Stomach (tissue), 9 donors: ENCODE results near the gene KDM8. TPM values are rescaled to one million over a fixed set of nuclear protein-coding genes. Genes with fewer than 3 reads are reported as not detected.

Source experiments
- DNase-seq, 2 donors: peaks; one replicate each; pipeline versions ENCODE4 v3.0.0 to v3.0.0-alpha.2; 2013 to 2019
- H3K27ac ChIP-seq, 5 donors: fragments of 200-600 bp in 4 of 5; sonication (generic) in 4 of 5; one replicate each; pipeline ENCODE4 v1.5.1; 2013 to 2019; ENCODE audit warnings: mild to moderate bottlenecking in 1 of 5, moderate library complexity in 1 of 5
- H3K27me3 ChIP-seq, 3 donors: fragments of 200-600 bp; sonication (generic); one replicate each; pipeline ENCODE4 v1.5.1; 2017 to 2019; ENCODE audit warnings: mixed run types in 1 of 3
- H3K36me3 ChIP-seq, 4 donors: fragments of 200-600 bp; sonication (generic); 1 replicate in 3 of 4; 2 replicates in 1 of 4; pipeline ENCODE4 v1.5.1; 2016 to 2019
- H3K4me1 ChIP-seq, 4 donors: fragments of 200-600 bp; sonication (generic); one replicate each; pipeline ENCODE4 v1.5.1; 2016 to 2019
- H3K4me3 ChIP-seq, 4 donors: fragments of 200-600 bp; sonication (generic) in 3 of 4; one replicate each; pipeline ENCODE4 v1.5.1; 2016 to 2019; ENCODE audit warnings: mild to moderate bottlenecking in 1 of 4
- H3K9me3 ChIP-seq, 4 donors: fragments of 200-600 bp; sonication (generic); one replicate each; pipeline ENCODE4 v1.5.1; 2016 to 2019
- EP300 ChIP-seq: sonication (generic); formaldehyde crosslinking; IDR thresholded peaks from one replicate; pipeline ENCODE4 v1.6.1; 2017; ENCODE audit warnings: antibody characterized with exemption
- POLR2A ChIP-seq, 4 donors: fragments of 450-650 bp; IDR thresholded peaks; one replicate each; pipeline ENCODE4 v1.6.1; 2016; ENCODE audit warnings: antibody characterized with exemption in 4 of 4, control low read depth in 2 of 4, mild to moderate bottlenecking in 1 of 4, moderate library complexity in 1 of 4
- POLR2AphosphoS5 ChIP-seq, 3 donors: sonication (generic); formaldehyde crosslinking; IDR thresholded peaks; one replicate each; pipeline ENCODE4 v1.6.1; 2016; ENCODE audit warnings: antibody characterized with exemption in 3 of 3
- WGBS, 5 donors: extraction: QIAGEN DNeasy Blood & Tissue Kit in 3 of 5; methylation state at CpG; one replicate each; pipeline versions ENCODE4 v1.1.5 to v1.1.7; 2013 to 2018; 5-methylcytosine and 5-hydroxymethylcytosine counted together
- intact Hi-C: fragments of 100-400 bp; cut with DNase I; formaldehyde crosslinking; loops from one replicate; pipeline ENCODE4 v1.15.1; 2023; ENCODE audit warnings: low total_unique reads
- polyA plus RNA-seq, 3 donors: library from polyadenylated mRNA; stranded (reverse); fragments of 200-250 nt; gene quantifications; one replicate each; pipeline ENCODE4 v1.2.3, GENCODE V29; 2013
- total RNA-seq, 5 donors: library from RNA; depleted of rRNA; stranded (reverse); fragments of >200 nt; gene quantifications; one replicate each; pipeline versions ENCODE4 v1.1.0 to v1.2.3, GENCODE V29; 2014 to 2016
- TF ChIP-seq, protein P1 (sequence below), 7 experiments: fragments of 450-650 bp in 4 of 7; fragments of 200-600 bp in 3 of 7; sonication (generic) in 3 of 7; IDR thresholded peaks; one replicate each; pipeline ENCODE4 v1.5.1; 2016 to 2019; ENCODE audit warnings: antibody characterized with exemption in 7 of 7, control low read depth in 2 of 7, mild to moderate bottlenecking in 1 of 7
- donor health status: healthy with polysubstance abuse.
- donor health status: Bipolar disorder and iron deficiency.
- donor health status: healthy.

The KDM8 gene
- total and polyA plus RNA-seq, 8 donors, result 1.4 to 58.3 (median 2.9) TPM

DNA sequence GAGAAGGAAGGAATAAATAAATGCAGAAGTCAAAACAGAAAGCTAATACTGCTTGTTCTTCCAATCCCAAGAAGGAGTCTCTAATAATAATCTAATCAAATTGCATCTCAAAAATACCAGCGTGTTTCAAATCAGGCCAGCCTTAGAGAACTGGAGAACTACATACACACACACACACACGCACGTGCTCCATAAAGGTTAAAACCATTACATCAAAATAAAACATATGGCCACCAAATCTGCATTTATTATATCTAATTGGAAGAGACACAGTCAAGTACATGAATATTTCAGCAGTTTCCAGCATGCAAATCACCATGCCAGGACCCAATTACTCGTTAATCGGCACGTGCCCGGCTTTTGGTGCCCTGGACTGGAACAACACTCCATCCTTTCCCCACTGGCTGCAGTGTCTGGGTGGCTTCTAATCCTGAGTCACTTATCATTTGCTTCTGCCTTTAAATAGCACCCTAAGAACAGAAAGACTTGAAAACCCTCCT is 20.4 kb upstream of the KDM8 start:
- no peak overlapping the region for H3K27ac ChIP-seq
- H3K9me3 ChIP-seq, result no peaks in the 10 kb centered on the region
- no peak for DNase-seq
- no peaks in the 10 kb centered on the region for H3K36me3 ChIP-seq
- H3K4me3 ChIP-seq, result no peak overlapping the region
- peaks cover 0 to 12% (median 5%) of the 10 kb centered on the region in 4 donors for H3K4me1 ChIP-seq
- WGBS, 5 donors, result 78 to 87% (median 83%) methylated on average over 7 of the region's 7 CpGs
- H3K27me3 ChIP-seq, result no peaks in the 10 kb centered on the region
- TF ChIP-seq, protein P1, sequence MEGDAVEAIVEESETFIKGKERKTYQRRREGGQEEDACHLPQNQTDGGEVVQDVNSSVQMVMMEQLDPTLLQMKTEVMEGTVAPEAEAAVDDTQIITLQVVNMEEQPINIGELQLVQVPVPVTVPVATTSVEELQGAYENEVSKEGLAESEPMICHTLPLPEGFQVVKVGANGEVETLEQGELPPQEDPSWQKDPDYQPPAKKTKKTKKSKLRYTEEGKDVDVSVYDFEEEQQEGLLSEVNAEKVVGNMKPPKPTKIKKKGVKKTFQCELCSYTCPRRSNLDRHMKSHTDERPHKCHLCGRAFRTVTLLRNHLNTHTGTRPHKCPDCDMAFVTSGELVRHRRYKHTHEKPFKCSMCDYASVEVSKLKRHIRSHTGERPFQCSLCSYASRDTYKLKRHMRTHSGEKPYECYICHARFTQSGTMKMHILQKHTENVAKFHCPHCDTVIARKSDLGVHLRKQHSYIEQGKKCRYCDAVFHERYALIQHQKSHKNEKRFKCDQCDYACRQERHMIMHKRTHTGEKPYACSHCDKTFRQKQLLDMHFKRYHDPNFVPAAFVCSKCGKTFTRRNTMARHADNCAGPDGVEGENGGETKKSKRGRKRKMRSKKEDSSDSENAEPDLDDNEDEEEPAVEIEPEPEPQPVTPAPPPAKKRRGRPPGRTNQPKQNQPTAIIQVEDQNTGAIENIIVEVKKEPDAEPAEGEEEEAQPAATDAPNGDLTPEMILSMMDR (IDR thresholded peaks at IDR 0.05), result no peak
- intact Hi-C loops, result no loop called here

DNA sequence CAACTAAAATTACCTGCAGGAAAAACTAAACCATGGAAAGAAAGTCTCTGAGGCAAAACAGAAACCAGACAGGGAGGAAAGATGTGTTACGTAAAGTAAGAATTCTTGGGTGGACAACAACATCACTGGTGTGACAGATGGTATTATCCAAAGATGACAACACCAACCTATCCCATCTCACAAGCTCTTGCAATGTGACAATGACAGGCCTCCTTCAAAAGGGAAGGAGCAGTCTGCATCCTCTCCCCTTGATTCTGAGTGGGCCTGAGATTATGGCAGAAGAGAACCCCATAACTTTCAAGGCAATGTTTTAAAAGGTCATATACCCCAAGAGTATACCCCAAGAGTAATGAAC is 17.6 kb upstream of the KDM8 start:
- no peaks in the 10 kb centered on the region for H3K36me3 ChIP-seq
- H3K27me3 ChIP-seq, result peaks cover 0 to 15% (median 4%) of the 10 kb centered on the region in 3 donors
- no peaks in the 10 kb centered on the region for H3K4me1 ChIP-seq
- no peak for DNase-seq
- TF ChIP-seq POLR2AphosphoS5 (IDR thresholded peaks at IDR 0.05) (no peak), POLR2A (IDR thresholded peaks at IDR 0.05) (no peak), EP300 (no peak)
- TF ChIP-seq, protein P1 (IDR thresholded peaks at IDR 0.05), result no peak
- no peak overlapping the region for H3K4me3 ChIP-seq
- WGBS, 5 donors, result 91 to 100% (median 100%) methylated on average over 1 of the region's 1 CpG
- H3K9me3 ChIP-seq, result no peaks in the 10 kb centered on the region
- intact Hi-C loops, result no loop called here
- H3K27ac ChIP-seq, result no peak overlapping the region

DNA sequence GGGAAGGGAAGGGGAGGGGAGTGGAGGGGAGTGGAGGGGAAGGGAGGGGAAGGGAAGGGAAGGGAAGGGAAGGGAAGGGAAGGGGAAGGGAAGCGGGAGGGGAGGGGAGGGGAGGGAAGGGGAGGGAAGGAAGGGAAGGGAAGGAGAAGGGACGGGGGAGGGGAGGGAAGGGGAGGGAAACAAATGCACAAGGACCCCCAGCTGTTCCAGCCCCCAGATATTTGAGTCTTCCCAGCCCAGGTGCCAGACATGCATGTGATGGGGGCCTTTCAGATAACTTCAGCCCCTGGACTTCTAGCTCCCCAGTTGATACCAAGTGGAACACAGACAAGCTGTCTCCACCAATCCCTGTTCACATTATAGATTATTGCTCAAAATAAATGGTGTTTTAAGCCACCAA is 14.7 kb upstream of the KDM8 start:
- Histone ChIP-seq H3K9me3 (no peaks in the 10 kb centered on the region), H3K4me1 (no peaks in the 10 kb centered on the region), H3K36me3 (no peaks in the 10 kb centered on the region), H3K27me3 (peaks cover 0 to 15% (median 4%) of the 10 kb centered on the region in 3 donors), H3K27ac (no peak overlapping the region), H3K4me3 (no peak overlapping the region)
- intact Hi-C loops, result no loop called here
- WGBS, 5 donors, result 42 to 100% (median 78%) methylated on average over 1 to 2 of the region's 2 CpGs
- no peak for DNase-seq
- TF ChIP-seq POLR2A (IDR thresholded peaks at IDR 0.05) (no peak), EP300 (no peak), POLR2AphosphoS5 (IDR thresholded peaks at IDR 0.05) (no peak)
- TF ChIP-seq, protein P1 (IDR thresholded peaks at IDR 0.05), result no peak

DNA sequence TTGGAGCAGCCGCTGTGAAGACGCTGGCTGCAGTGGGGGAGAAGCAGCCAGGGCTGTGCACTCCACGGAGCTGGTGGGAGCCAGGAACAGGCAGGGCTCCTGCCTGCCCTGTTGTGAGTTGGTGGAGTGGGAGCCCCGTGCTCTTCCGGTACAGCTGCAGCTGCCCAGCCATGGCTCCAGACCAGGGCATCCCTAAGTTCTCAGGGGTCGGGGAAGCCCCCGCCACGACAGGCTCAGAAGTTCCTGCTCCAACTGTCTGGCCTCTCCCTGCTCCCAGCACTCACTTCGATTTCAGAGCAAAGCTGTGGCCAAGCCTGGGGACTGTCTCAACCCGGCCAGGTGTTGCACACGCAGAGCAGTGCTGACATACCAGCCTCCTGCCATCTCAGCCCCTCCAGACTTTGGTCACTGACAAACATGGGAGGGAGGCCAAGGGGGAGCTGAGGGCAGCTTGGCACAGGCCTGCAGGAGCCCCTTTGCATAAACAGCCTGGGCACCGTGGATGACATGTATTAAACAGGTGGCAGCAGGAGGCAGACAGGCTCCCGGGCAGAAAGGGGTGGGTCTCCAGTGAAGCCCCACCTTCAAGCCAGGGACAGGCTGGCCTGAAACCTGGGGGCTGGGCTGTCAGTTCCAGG is 13.9 kb upstream of the KDM8 start:
- no peaks in the 10 kb centered on the region for H3K9me3 ChIP-seq
- WGBS, 5 donors, result 35 to 60% (median 50%) methylated on average over 9 to 13 of the region's 13 CpGs

More for the DNA sequence above, 13.9 kb upstream of the KDM8 start:
- Histone ChIP-seq H3K36me3 (no peaks in the 10 kb centered on the region), H3K4me1 (no peaks in the 10 kb centered on the region), H3K27ac (no peak overlapping the region), H3K4me3 (no peak overlapping the region), H3K27me3 (peaks cover 0 to 15% (median 4%) of the 10 kb centered on the region in 3 donors)
- TF ChIP-seq POLR2AphosphoS5 (IDR thresholded peaks at IDR 0.05) (no peak), EP300 (no peak), POLR2A (IDR thresholded peaks at IDR 0.05) (no peak)
- TF ChIP-seq, protein P1 (IDR thresholded peaks at IDR 0.05), result no peak
- DNase-seq, result peak; percentile 28 to 49
- intact Hi-C loops, result no loop called here
